Activated CD4-positive, alpha-beta T cell treated with anti-CD3 and anti-CD28 coated beads for 36 hours (primary cell): ENCODE data around the gene UNC79. TPM values are rescaled to one million over a fixed set of nuclear protein-coding genes. Genes with fewer than 3 reads are reported as not detected.
A peak's percentile ranks its signal among the peaks of the same experiment; 100 is the strongest.
"Not testable (repeated sequence)": the region's sequence is repeated elsewhere in the genome, so short reads cannot be mapped to it uniquely, and the experiment has no call there.

Experiments
- ATAC-seq: fragments of 200-7000 bp; cut with Tn5 transposase; one replicate; pipeline ENCODE4 v1.10.0; 2021; ENCODE audit warnings: mild to moderate bottlenecking, moderate library complexity
- CTCF ChIA-PET: fragments of 350-600 bp; sonication (Branson Sonifier 250); formaldehyde crosslinking; loops from one replicate; lab custom pipeline; 2021; ENCODE audit warnings: antibody characterized with exemption; lab: Charles Lee
- POLR2A ChIA-PET: fragments of 350-600 bp; sonication (Branson Sonifier 250); formaldehyde crosslinking; loops from one replicate; lab custom pipeline; 2021; ENCODE audit warnings: antibody characterized with exemption, inconsistent platforms; lab: Charles Lee
- DNase-seq: peaks from one replicate; pipeline ENCODE4 v3.0.0-alpha.2; 2020
- H3K27ac Mint-ChIP-seq: one replicate; pipeline ENCODE4 v1.8.0; 2021; ENCODE audit warnings: mixed read lengths
- H3K27me3 Mint-ChIP-seq: one replicate; pipeline ENCODE4 v1.8.0; 2021; ENCODE audit warnings: mixed read lengths
- H3K36me3 Mint-ChIP-seq: one replicate; pipeline ENCODE4 v1.8.0; 2021; ENCODE audit warnings: low read depth, mixed read lengths
- H3K4me1 Mint-ChIP-seq: one replicate; pipeline ENCODE4 v1.8.0; 2021; ENCODE audit warnings: mixed read lengths
- H3K4me3 Mint-ChIP-seq: one replicate; pipeline ENCODE4 v1.8.0; 2021; ENCODE audit warnings: mild to moderate bottlenecking, moderate library complexity, mixed read lengths
- H3K9me3 Mint-ChIP-seq: one replicate; pipeline ENCODE4 v1.8.0; 2021; ENCODE audit warnings: low read depth, mixed read lengths
- intact Hi-C, 2 experiments: fragments of 100-400 bp; cut with DNase I in 1 of 2; cut with micrococcal nuclease in 1 of 2; formaldehyde crosslinking; loops; one replicate each; pipeline versions ENCODE4 v1.14.2 to v1.15.1; 2022 to 2024; cut with DNase I, micrococcal nuclease
- total RNA-seq, 2 experiments: library from RNA; stranded (reverse); gene quantifications; one replicate each; pipeline ENCODE4 v1.2.3, GENCODE V29; 2021

UNC79 gene
- total RNA-seq: under 1 TPM in 1 of 2 experiments, not detected in 1; 0.02 TPM

- ATAC-seq (no peak), DNase-seq (no peak)
- ChIA-PET POLR2A (no interaction called here), CTCF (interaction anchor here (0.6 kb wide), 1 partner anchor 191 kb away, joined by 3 read pairs; no protein-coding TSS in a partner anchor)
- peaks cover 12% of the 10 kb centered on the region for H3K9me3 Mint-ChIP-seq
- H3K36me3 Mint-ChIP-seq: no peaks in the 10 kb centered on the region
- H3K4me3 Mint-ChIP-seq: no peak within 1 kb of the TSS
- peaks cover 34% of the 10 kb centered on the region for H3K27me3 Mint-ChIP-seq
- no peaks in the 10 kb centered on the region for H3K4me1 Mint-ChIP-seq
- H3K27ac Mint-ChIP-seq: no peak within 1 kb of the TSS
- intact Hi-C loops: no loop called here
Measured at GRCh38 chr14:93430315-93431035, at the start of gene UNC79. Gene UNC79, plus strand, starts transcription at chr14:93430939. Its CDS starts 91 bp downstream, at chr14:93431030.

GRCh38 chr14:93381644-93382043 lies 49.1 kb upstream of the UNC79 start:
- intact Hi-C loops: no loop called here
- ATAC-seq (no peak), DNase-seq (no peak)
- Mint-ChIP-seq H3K9me3 (peaks cover 2% of the 10 kb centered on the region), H3K4me3 (no peak overlapping the region), H3K27ac (no peak overlapping the region), H3K36me3 (no peaks in the 10 kb centered on the region), H3K4me1 (no peaks in the 10 kb centered on the region), H3K27me3 (peaks cover 28% of the 10 kb centered on the region)
- POLR2A ChIA-PET: interaction anchor here (0.6 kb wide), 1 partner anchor 26 kb away, joined by 6 read pairs; no protein-coding TSS in a partner anchor
- CTCF ChIA-PET: interaction anchor here (0.6 kb wide), 1 partner anchor 243 kb away, joined by 3 read pairs; no protein-coding TSS in a partner anchor

GRCh38 chr14:93384256-93384655 lies 46.5 kb upstream of the UNC79 start:
- H3K36me3 Mint-ChIP-seq, CTCF ChIA-PET, H3K4me3 Mint-ChIP-seq, H3K9me3 Mint-ChIP-seq, intact Hi-C loops, H3K4me1 Mint-ChIP-seq, DNase-seq, POLR2A ChIA-PET, ATAC-seq, H3K27ac Mint-ChIP-seq: not testable (repeated sequence)
- H3K27me3 Mint-ChIP-seq: peaks cover 30% of the 10 kb centered on the region

DNA sequence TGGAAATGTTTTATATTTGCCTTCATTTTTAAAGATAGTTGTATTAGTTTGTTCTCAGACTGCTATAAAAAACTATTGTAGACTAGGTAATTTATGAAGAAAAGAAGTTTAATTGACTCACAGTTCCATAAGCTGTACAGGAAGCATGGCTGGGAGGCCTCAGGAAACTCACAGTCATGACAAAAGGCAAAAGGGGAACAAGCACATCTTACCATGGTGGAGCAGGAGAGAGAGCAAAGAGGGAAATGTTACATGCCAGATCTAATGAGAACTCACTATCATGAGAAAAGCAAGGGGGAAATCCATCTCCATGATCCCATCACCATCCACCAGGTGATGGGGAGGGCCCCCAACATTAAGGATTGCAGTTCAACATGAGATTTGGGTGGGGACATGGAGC lies 35.5 kb upstream of the UNC79 start:
- peaks cover 31% of the 10 kb centered on the region for H3K27me3 Mint-ChIP-seq
- H3K9me3 Mint-ChIP-seq: peaks cover 10% of the 10 kb centered on the region
- H3K4me1 Mint-ChIP-seq: no peaks in the 10 kb centered on the region
- ATAC-seq (no peak), DNase-seq (no peak)
- ChIA-PET POLR2A (no interaction called here), CTCF (no interaction called here)
- H3K27ac Mint-ChIP-seq: no peak overlapping the region
- intact Hi-C loops: no loop called here
- no peak overlapping the region for H3K4me3 Mint-ChIP-seq
- peaks cover 1% of the 10 kb centered on the region for H3K36me3 Mint-ChIP-seq

- H3K27me3 Mint-ChIP-seq: peaks cover 35% of the 10 kb centered on the region
- CTCF ChIA-PET: no interaction called here
- peaks cover 10% of the 10 kb centered on the region for H3K9me3 Mint-ChIP-seq
- H3K36me3 Mint-ChIP-seq: peaks cover 1% of the 10 kb centered on the region
- no peak for ATAC-seq
- H3K4me3 Mint-ChIP-seq: no peak overlapping the region
- intact Hi-C loops: no loop called here
- no peak overlapping the region for H3K27ac Mint-ChIP-seq
- DNase-seq: no peak
- no peaks in the 10 kb centered on the region for H3K4me1 Mint-ChIP-seq
- POLR2A ChIA-PET: no interaction called here
Measured at GRCh38 chr14:93396456-93396855, 34.3 kb upstream of the UNC79 start.

- Mint-ChIP-seq H3K27ac (no peak overlapping the region), H3K9me3 (peaks cover 10% of the 10 kb centered on the region), H3K27me3 (peaks cover 41% of the 10 kb centered on the region), H3K4me1 (no peaks in the 10 kb centered on the region), H3K36me3 (peaks cover 1% of the 10 kb centered on the region), H3K4me3 (no peak overlapping the region)
- ChIA-PET CTCF (interaction anchor here (0.7 kb wide), 1 partner anchor 320 kb away, joined by 3 read pairs; no protein-coding TSS in a partner anchor), POLR2A (no interaction called here)
- DNase-seq (no peak), ATAC-seq (no peak)
- intact Hi-C loops: no loop called here
Measured at GRCh38 chr14:93398491-93398890, 32.2 kb upstream of the UNC79 start.

- ATAC-seq: no peak
- intact Hi-C loops: no loop called here
- H3K27me3 Mint-ChIP-seq: peaks cover 33% of the 10 kb centered on the region
- no peaks in the 10 kb centered on the region for H3K9me3 Mint-ChIP-seq
- no peaks in the 10 kb centered on the region for H3K36me3 Mint-ChIP-seq
- no peak overlapping the region for H3K4me3 Mint-ChIP-seq
- H3K27ac Mint-ChIP-seq: no peak overlapping the region
- DNase-seq: no peak
- ChIA-PET CTCF (no interaction called here), POLR2A (no interaction called here)
- no peaks in the 10 kb centered on the region for H3K4me1 Mint-ChIP-seq
Measured at GRCh38 chr14:93402951-93403350, 27.8 kb upstream of the UNC79 start.

DNA sequence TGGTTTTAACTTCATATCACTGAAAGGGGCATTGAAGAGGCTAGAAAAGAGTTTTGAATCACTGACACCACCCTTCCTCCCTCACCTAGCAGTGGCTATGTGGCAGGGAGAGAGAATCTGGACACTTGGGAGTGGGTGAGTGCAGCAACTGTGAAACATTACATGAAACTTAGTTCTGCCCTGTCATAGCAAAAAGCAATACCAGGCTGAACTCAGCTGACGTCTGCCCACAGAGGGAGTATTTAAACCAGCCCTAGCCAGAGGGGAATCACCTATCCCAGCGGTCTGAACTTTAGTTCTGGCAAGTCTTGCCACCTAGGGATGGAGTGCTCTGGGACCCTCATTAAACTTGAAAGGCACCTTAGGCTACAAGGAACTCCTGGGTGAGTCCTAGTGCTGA lies 20.7 kb upstream of the UNC79 start:
- Mint-ChIP-seq H3K27me3 (peaks cover 1% of the 10 kb centered on the region), H3K9me3 (peaks cover 2% of the 10 kb centered on the region), H3K36me3 (no peaks in the 10 kb centered on the region), H3K4me3 (no peak overlapping the region), H3K4me1 (no peaks in the 10 kb centered on the region), H3K27ac (no peak overlapping the region)
- POLR2A ChIA-PET: no interaction called here
- intact Hi-C loops: no loop called here
- ATAC-seq (no peak), DNase-seq (no peak)
- CTCF ChIA-PET: no interaction called here

GRCh38 chr14:93410893-93411292 lies 19.8 kb upstream of the UNC79 start:
- H3K4me3 Mint-ChIP-seq: no peak overlapping the region
- no peak overlapping the region for H3K27ac Mint-ChIP-seq
- H3K36me3 Mint-ChIP-seq: no peaks in the 10 kb centered on the region
- no peaks in the 10 kb centered on the region for H3K4me1 Mint-ChIP-seq
- DNase-seq (no peak), ATAC-seq (no peak)
- intact Hi-C loops: no loop called here
- peaks cover 1% of the 10 kb centered on the region for H3K27me3 Mint-ChIP-seq
- POLR2A ChIA-PET: no interaction called here
- CTCF ChIA-PET: no interaction called here
- H3K9me3 Mint-ChIP-seq: peaks cover 2% of the 10 kb centered on the region

GRCh38 chr14:93425136-93425535 lies 5.6 kb upstream of the UNC79 start:
- Mint-ChIP-seq H3K27me3 (peaks cover 19% of the 10 kb centered on the region), H3K9me3 (peaks cover 13% of the 10 kb centered on the region)
- H3K4me1 Mint-ChIP-seq, ATAC-seq, H3K4me3 Mint-ChIP-seq, DNase-seq, CTCF ChIA-PET, H3K36me3 Mint-ChIP-seq, intact Hi-C loops, POLR2A ChIA-PET, H3K27ac Mint-ChIP-seq: not testable (repeated sequence)

GRCh38 chr14:93426750-93427149 lies 4.0 kb upstream of the UNC79 start:
- Mint-ChIP-seq H3K4me1 (no peaks in the 10 kb centered on the region), H3K4me3 (no peak overlapping the region), H3K27me3 (peaks cover 23% of the 10 kb centered on the region), H3K27ac (no peak overlapping the region), H3K36me3 (no peaks in the 10 kb centered on the region), H3K9me3 (peaks cover 12% of the 10 kb centered on the region)
- intact Hi-C loops: no loop called here
- ChIA-PET CTCF (no interaction called here), POLR2A (no interaction called here)
- DNase-seq (no peak), ATAC-seq (no peak)

DNA sequence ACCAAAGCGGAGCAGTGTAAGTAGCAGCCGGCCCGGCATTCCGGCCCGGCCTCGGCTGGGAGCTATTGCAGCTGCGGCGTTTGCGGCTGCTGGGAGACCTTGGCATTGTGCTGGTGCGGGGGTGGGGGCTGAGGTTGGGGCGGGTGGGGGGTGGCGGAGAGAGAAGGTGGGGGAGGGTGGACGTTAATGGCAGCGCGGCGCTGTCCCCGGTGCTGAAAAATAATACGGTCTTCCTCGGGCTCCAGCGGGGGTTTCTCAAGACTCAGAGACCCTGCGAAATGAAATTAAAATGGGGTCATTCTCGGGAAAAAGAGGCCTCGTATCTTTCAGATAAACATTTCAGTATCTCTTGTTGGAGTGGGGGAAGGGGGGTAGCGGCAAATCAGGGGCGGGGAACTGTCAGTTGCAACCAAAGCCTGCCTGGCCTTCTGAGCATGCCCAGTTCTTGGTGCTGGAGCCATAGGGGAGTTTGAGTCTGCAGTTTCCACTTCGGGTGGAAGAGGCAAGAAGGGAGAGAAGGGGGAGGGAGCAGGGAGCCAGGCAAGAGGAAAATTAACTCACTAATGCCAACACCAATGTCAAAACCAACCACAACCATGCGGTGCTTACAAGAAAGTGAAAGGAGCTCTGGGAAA lies 414 bp downstream of the UNC79 start:
- CTCF ChIA-PET: no interaction called here
- Mint-ChIP-seq H3K9me3 (peaks cover 10% of the 10 kb centered on the region), H3K4me3 (no peak overlapping the region), H3K36me3 (no peaks in the 10 kb centered on the region), H3K4me1 (no peaks in the 10 kb centered on the region), H3K27me3 (peaks cover 38% of the 10 kb centered on the region), H3K27ac (no peak overlapping the region)
- intact Hi-C loops: no loop called here
- POLR2A ChIA-PET: no interaction called here
- ATAC-seq (no peak), DNase-seq (peak; percentile 29)
